Fibroblast of lung (primary cell): ENCODE data around the gene PRR5L.

Source experiments
- CTCF ChIP-seq, 2 donors: IDR thresholded peaks in 1 of 2; conservative IDR thresholded peaks in 1 of 2; 1 replicate in 1 of 2; 2 replicates in 1 of 2; pipeline ENCODE4 v1.5.1; 2011 to 2012; ENCODE audit warnings: low read length in 2 of 2, control low read depth in 1 of 2, inconsistent platforms in 1 of 2, low read depth in 1 of 2, mild to moderate bottlenecking in 1 of 2
- EZH2 ChIP-seq: IDR thresholded peaks from 2 replicates; pipeline ENCODE4 v1.5.1; 2012; ENCODE audit warnings: low read length, control low read depth, mild to moderate bottlenecking; ENCODE audit errors: missing control alignments

GRCh38 chr11:36411202-36411640 is 115.1 kb downstream of the PRR5L start:
- TF ChIP-seq CTCF (conservative IDR thresholded peaks at IDR 0.05 in 1 of 2, IDR thresholded peaks at IDR 0.05 in 1 of 2; ENCODE audit: low read depth in 1 of 2, low read length in 2 of 2) (no peak), EZH2 (no peak)
